K562 (cell line): Measurements from ENCODE around the gene UTP11. TPM values are rescaled to one million over a fixed set of nuclear protein-coding genes. Genes with fewer than 3 reads are reported as not detected.

Source experiments
- HDGF ChIP-seq: fragments of 450-650 bp; IDR thresholded peaks from 2 replicates; pipeline ENCODE4 v1.6.1; 2016
- MAZ ChIP-seq, 2 experiments: fragments of 450-650 bp in 1 of 2; sonication (generic) in 1 of 2; formaldehyde crosslinking; IDR thresholded peaks in 1 of 2; conservative IDR thresholded peaks in 1 of 2; 2 replicates each; pipeline versions ENCODE4 v1.4.0 to v1.5.0; 2020; ENCODE audit warnings: mild to moderate bottlenecking in 1 of 2, missing genetic modification reagents in 1 of 2
- NR4A1 ChIP-seq, 2 experiments: fragments of 250-450 bp in 1 of 2; fragments of 450-650 bp in 1 of 2; sonication (Bioruptor Pico) in 1 of 2; IDR thresholded peaks; 2 replicates each; pipeline versions ENCODE4 v1.4.0 to v1.6.1; 2016 to 2020; ENCODE audit warnings: mild to moderate bottlenecking in 2 of 2, missing compliant biosample characterization in 1 of 2, missing genetic modification characterization in 1 of 2, moderate library complexity in 1 of 2
- TAF7 ChIP-seq: fragments of 450-650 bp; IDR thresholded peaks from 2 replicates; pipeline ENCODE4 v1.6.1; 2016; ENCODE audit warnings: missing genetic modification characterization, missing compliant biosample characterization
- TBL1XR1 ChIP-seq, 2 experiments: IDR thresholded peaks; 2 replicates each; pipeline ENCODE4 v1.6.1; 2012; ENCODE audit warnings: improper control_type of control experiment in 2 of 2, low read length in 2 of 2, mild to moderate bottlenecking in 1 of 2
- ZBTB34 ChIP-seq: fragments of 250-450 bp; sonication (Bioruptor Pico); IDR thresholded peaks from 2 replicates; pipeline ENCODE4 v1.8.0; 2021; ENCODE audit warnings: mild to moderate bottlenecking, moderate library complexity
- ZKSCAN3 ChIP-seq: fragments of 250-450 bp; sonication (Bioruptor Pico); IDR thresholded peaks from 2 replicates; pipeline ENCODE4 v1.4.0; 2020
- ZSCAN32 ChIP-seq: fragments of 450-650 bp; formaldehyde crosslinking; IDR thresholded peaks from 2 replicates; pipeline ENCODE4 v1.4.0; 2020; ENCODE audit warnings: mild to moderate bottlenecking, moderate library complexity
- polyA plus RNA-seq, 8 experiments: library from polyadenylated mRNA; depleted of rRNA in 4 of 8; stranded (reverse) in 5 of 8; unstranded in 3 of 8; fragments of >200 nt; fragmentation: Nextera tagmentation in 2 of 8; fragmentation: Illumina TruSeq in 1 of 8; extraction: Ambion mirVana in 2 of 8; extraction: Trizol in 1 of 8; gene quantifications; 2 replicates each; pipeline versions ENCODE4 v1.2.1 to v1.2.3, GENCODE V29; 2011 to 2014; ENCODE audit warnings: inconsistent platforms in 1 of 8, missing spikeins in 1 of 8
- total RNA-seq, 7 experiments: library from RNA; depleted of rRNA in 6 of 7; stranded (reverse); fragments of >200 nt in 6 of 7; fragmentation: Illumina TruSeq in 2 of 7; extraction: Trizol in 2 of 7; gene quantifications; 2 replicates each; pipeline versions ENCODE4 v1.2.1 to v1.2.3, GENCODE V29; 2011 to 2021; ENCODE audit warnings: low replicate concordance in 1 of 7
- TF ChIP-seq, protein P1 (sequence below): fragments of 450-650 bp; IDR thresholded peaks from 2 replicates; pipeline ENCODE4 v1.6.1; 2016; ENCODE audit warnings: low read depth
- TF ChIP-seq, protein P2 (sequence below), 2 experiments: fragments of 450-650 bp in 1 of 2; sonication (generic) in 1 of 2; formaldehyde crosslinking; conservative IDR thresholded peaks; 2 replicates each; pipeline versions ENCODE4 v1.4.0 to v1.8.1; 2020 to 2022; ENCODE audit warnings: mild to moderate bottlenecking in 1 of 2, missing genetic modification reagents in 1 of 2

The UTP11 gene
- total and polyA plus RNA-seq, 9 of the 15 experiments (the other 6 are each of a cell fraction or from before 2014, with no cell fraction given), result 91.1 to 378 (median 221) TPM

DNA sequence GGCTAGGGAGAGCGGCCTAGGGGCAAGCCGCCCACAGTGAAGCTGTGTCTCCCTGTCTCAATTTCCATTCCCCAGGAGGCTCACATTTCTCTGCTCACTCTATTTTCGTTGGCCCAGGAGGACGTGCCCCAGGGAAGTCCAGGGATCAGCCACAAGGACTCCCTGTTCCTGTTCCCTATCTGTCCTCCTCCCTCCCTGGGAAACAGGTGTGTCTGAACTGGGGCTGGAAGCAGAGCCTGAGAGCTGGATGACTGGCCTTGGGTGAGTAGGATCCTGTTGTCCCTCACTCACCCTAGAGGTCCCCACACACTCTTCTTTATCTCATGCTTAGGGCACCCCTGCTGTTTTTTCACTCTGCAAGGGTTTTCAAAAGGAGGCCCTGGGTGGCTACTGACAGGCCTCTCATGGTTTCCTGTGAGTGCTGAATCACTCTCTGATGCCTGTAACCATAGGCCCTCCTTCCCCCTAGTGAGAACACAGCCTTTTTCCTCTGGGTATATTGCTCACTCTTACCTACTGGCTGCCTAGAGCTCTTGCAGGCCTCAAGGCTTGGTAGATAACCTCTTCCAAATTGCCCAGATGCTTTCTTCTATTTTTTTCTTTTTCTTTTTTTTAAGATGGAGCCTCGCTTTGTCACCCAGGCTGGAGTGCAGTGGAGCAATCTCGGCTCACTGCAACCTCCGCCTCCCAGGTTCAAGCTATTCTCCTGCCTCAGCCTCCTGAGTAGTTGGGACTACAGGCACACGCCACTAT lies 3.3 kb upstream of the UTP11 start (continued):
- TF ChIP-seq, protein P1, sequence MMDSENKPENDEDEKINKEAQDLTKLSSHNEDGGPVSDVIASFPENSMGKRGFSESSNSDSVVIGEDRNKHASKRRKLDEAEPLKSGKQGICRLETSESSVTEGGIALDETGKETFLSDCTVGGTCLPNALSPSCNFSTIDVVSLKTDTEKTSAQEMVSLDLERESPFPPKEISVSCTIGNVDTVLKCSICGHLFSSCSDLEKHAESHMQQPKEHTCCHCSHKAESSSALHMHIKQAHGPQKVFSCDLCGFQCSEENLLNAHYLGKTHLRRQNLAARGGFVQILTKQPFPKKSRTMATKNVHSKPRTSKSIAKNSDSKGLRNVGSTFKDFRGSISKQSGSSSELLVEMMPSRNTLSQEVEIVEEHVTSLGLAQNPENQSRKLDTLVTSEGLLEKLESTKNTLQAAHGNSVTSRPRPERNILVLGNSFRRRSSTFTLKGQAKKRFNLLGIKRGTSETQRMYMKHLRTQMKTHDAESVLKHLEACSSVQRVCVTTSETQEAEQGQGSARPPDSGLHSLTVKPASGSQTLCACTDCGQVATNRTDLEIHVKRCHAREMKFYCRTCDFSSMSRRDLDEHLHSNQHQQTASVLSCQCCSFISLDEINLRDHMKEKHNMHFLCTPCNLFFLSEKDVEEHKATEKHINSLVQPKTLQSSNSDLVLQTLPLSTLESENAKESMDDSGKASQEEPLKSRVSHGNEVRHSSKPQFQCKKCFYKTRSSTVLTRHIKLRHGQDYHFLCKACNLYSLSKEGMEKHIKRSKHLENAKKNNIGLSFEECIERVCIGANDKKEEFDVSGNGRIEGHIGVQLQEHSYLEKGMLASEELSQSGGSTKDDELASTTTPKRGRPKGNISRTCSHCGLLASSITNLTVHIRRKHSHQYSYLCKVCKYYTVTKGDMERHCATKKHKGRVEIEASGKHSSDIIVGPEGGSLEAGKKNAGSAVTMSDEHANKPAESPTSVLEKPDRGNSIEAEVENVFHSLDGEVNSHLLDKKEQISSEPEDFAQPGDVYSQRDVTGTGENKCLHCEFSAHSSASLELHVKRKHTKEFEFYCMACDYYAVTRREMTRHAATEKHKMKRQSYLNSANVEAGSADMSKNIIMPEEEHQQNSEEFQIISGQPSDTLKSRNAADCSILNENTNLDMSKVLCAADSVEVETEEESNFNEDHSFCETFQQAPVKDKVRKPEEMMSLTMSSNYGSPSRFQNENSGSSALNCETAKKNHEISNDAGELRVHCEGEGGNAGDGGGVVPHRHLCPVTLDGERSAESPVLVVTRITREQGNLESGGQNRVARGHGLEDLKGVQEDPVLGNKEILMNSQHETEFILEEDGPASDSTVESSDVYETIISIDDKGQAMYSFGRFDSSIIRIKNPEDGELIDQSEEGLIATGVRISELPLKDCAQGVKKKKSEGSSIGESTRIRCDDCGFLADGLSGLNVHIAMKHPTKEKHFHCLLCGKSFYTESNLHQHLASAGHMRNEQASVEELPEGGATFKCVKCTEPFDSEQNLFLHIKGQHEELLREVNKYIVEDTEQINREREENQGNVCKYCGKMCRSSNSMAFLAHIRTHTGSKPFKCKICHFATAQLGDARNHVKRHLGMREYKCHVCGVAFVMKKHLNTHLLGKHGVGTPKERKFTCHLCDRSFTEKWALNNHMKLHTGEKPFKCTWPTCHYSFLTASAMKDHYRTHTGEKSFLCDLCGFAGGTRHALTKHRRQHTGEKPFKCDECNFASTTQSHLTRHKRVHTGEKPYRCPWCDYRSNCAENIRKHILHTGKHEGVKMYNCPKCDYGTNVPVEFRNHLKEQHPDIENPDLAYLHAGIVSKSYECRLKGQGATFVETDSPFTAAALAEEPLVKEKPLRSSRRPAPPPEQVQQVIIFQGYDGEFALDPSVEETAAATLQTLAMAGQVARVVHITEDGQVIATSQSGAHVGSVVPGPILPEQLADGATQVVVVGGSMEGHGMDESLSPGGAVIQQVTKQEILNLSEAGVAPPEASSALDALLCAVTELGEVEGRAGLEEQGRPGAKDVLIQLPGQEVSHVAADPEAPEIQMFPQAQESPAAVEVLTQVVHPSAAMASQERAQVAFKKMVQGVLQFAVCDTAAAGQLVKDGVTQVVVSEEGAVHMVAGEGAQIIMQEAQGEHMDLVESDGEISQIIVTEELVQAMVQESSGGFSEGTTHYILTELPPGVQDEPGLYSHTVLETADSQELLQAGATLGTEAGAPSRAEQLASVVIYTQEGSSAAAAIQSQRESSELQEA, result no peak
- no peak for TF ChIP-seq ZBTB34 (CRISPR knock-in tag)
- TF ChIP-seq MAZ (CRISPR knock-in tag; conservative IDR thresholded peaks at IDR 0.05 in 1 of 2, IDR thresholded peaks at IDR 0.05 in 1 of 2), result peak in 1 of 2 experiments; percentile 68; a peak in 3 of 4 replicates
- no peak for TF ChIP-seq ZKSCAN3 (CRISPR knock-in tag)
- TF ChIP-seq TAF7 (tag), result no peak; the same call in 1 of the 2 replicates
- TF ChIP-seq NR4A1 (CRISPR knock-in tag; IDR thresholded peaks at IDR 0.05), result no peak
- peak; percentile 41; the same call in 1 of the 2 replicates for TF ChIP-seq NR4A1 (tag; IDR thresholded peaks at IDR 0.05)
- TF ChIP-seq, protein P2, sequence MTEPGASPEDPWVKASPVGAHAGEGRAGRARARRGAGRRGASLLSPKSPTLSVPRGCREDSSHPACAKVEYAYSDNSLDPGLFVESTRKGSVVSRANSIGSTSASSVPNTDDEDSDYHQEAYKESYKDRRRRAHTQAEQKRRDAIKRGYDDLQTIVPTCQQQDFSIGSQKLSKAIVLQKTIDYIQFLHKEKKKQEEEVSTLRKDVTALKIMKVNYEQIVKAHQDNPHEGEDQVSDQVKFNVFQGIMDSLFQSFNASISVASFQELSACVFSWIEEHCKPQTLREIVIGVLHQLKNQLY (CRISPR knock-in tag; conservative IDR thresholded peaks at IDR 0.05), result no peak
- 0 out of 2 replicates have a peak, but pooled peaks have one; percentile 27 for TF ChIP-seq HDGF
- TF ChIP-seq ZSCAN32 (CRISPR knock-in tag), result no peak
- TF ChIP-seq TBL1XR1 (IDR thresholded peaks at IDR 0.05; ENCODE audit: low read length in 2 of 2), result peak in 1 of 2 experiments; percentile 75; a peak in 3 of 4 replicates
